ENCODE data around the gene EYA2.

- no peak for TF ChIP-seq CTCF (IDR thresholded peaks at IDR 0.05)
- no peak for TF ChIP-seq POLR2A (IDR thresholded peaks at IDR 0.05)
Observed at GRCh38 chr20:46930640-46931339, 36.1 kb downstream of the EYA2 start.

Measured in adrenal gland (tissue), 5 donors.